Upper lobe of right lung (tissue), 1 donor: ENCODE data around the gene NEGR1. TPM values are rescaled to one million over a fixed set of nuclear protein-coding genes. Genes with fewer than 3 reads are reported as not detected.

Experiments
- ATAC-seq: fragments of 200-7000 bp; cut with Tn5 transposase; one replicate; pipeline ENCODE4 v1.9.1; 2020; ENCODE audit warnings: mild to moderate bottlenecking, moderate library complexity
- DNase-seq: peaks from one replicate; pipeline ENCODE4 v3.0.0-alpha.2; 2020
- H3K27ac ChIP-seq: fragments of 200-600 bp; one replicate; pipeline ENCODE4 v1.8.0; 2022
- H3K27me3 ChIP-seq: fragments of 200-600 bp; one replicate; pipeline ENCODE4 v1.8.0; 2022; ENCODE audit warnings: mild to moderate bottlenecking
- H3K36me3 ChIP-seq: fragments of 200-600 bp; one replicate; pipeline ENCODE4 v1.8.0; 2022
- H3K4me1 ChIP-seq: fragments of 200-600 bp; one replicate; pipeline ENCODE4 v1.8.0; 2022
- H3K4me3 ChIP-seq: fragments of 200-600 bp; one replicate; pipeline ENCODE4 v1.8.0; 2022; ENCODE audit warnings: mild to moderate bottlenecking
- H3K9me3 ChIP-seq: fragments of 200-600 bp; one replicate; pipeline ENCODE4 v1.8.0; 2022
- CTCF ChIP-seq: fragments of 200-600 bp; IDR thresholded peaks from one replicate; pipeline ENCODE4 v1.8.0; 2022; ENCODE audit warnings: antibody characterized with exemption
- intact Hi-C: fragments of 100-400 bp; cut with DNase I; formaldehyde crosslinking; loops from one replicate; pipeline ENCODE4 v1.11.0; 2022
- total RNA-seq: library from RNA; stranded (reverse); fragmentation: NEBNext Ultra II Directional; extraction: Animal tissue kit (Norgen Biotek cat#: 25700); gene quantifications from one replicate; pipeline ENCODE4 v1.2.1, GENCODE V29; 2021
- donor health status: DM: no; HTN: yes; CAD: no; lungs with severe emphysema.

Gene NEGR1
- total RNA-seq, 1 donor from 2014 or later: 21.4 TPM

GRCh38 chr1:71428029-71428428 lies 854.3 kb downstream of the NEGR1 start:
- intact Hi-C loops: no loop called here
- no peak overlapping the region for H3K4me3 ChIP-seq
- H3K27ac ChIP-seq: no peak overlapping the region
- H3K27me3 ChIP-seq: no peaks in the 10 kb centered on the region
- no peaks in the 10 kb centered on the region for H3K36me3 ChIP-seq
- H3K9me3 ChIP-seq: no peaks in the 10 kb centered on the region
- DNase-seq: no peak
- no peak for TF ChIP-seq CTCF
- H3K4me1 ChIP-seq: no peaks in the 10 kb centered on the region
- no peak for ATAC-seq

GRCh38 chr1:71427066-71427465 lies 855.3 kb downstream of the NEGR1 start:
- no peak for DNase-seq
- H3K4me1 ChIP-seq: no peaks in the 10 kb centered on the region
- no peak for ATAC-seq
- no peak overlapping the region for H3K4me3 ChIP-seq
- no peak for TF ChIP-seq CTCF
- intact Hi-C loops: no loop called here
- no peaks in the 10 kb centered on the region for H3K27me3 ChIP-seq
- no peaks in the 10 kb centered on the region for H3K9me3 ChIP-seq
- no peaks in the 10 kb centered on the region for H3K36me3 ChIP-seq
- H3K27ac ChIP-seq: no peak overlapping the region

GRCh38 chr1:71424536-71424935 lies 857.8 kb downstream of the NEGR1 start:
- H3K27ac ChIP-seq: no peak overlapping the region
- no peak overlapping the region for H3K4me3 ChIP-seq
- H3K36me3 ChIP-seq: no peaks in the 10 kb centered on the region
- ATAC-seq: no peak
- DNase-seq: no peak
- intact Hi-C loops: no loop called here
- no peaks in the 10 kb centered on the region for H3K27me3 ChIP-seq
- no peaks in the 10 kb centered on the region for H3K4me1 ChIP-seq
- no peaks in the 10 kb centered on the region for H3K9me3 ChIP-seq
- TF ChIP-seq CTCF: no peak

GRCh38 chr1:71422221-71422620 lies 860.1 kb downstream of the NEGR1 start:
- no peak overlapping the region for H3K27ac ChIP-seq
- H3K36me3 ChIP-seq: no peaks in the 10 kb centered on the region
- H3K4me3 ChIP-seq: no peak overlapping the region
- intact Hi-C loops: no loop called here
- DNase-seq (no peak), ATAC-seq (no peak)
- no peaks in the 10 kb centered on the region for H3K27me3 ChIP-seq
- no peaks in the 10 kb centered on the region for H3K9me3 ChIP-seq
- no peak for TF ChIP-seq CTCF
- H3K4me1 ChIP-seq: no peaks in the 10 kb centered on the region

- H3K4me1 ChIP-seq: no peaks in the 10 kb centered on the region
- no peaks in the 10 kb centered on the region for H3K9me3 ChIP-seq
- TF ChIP-seq CTCF: no peak
- DNase-seq (no peak), ATAC-seq (no peak)
- no peaks in the 10 kb centered on the region for H3K27me3 ChIP-seq
- no peak overlapping the region for H3K4me3 ChIP-seq
- H3K36me3 ChIP-seq: no peaks in the 10 kb centered on the region
- H3K27ac ChIP-seq: no peak overlapping the region
- intact Hi-C loops: no loop called here
These were observed 864.9 kb downstream of the NEGR1 start for GRCh38 chr1:71417421-71417820.

- DNase-seq: no peak
- H3K4me3 ChIP-seq: no peak overlapping the region
- no peak for TF ChIP-seq CTCF
- ATAC-seq: no peak
- intact Hi-C loops: no loop called here
- H3K27me3 ChIP-seq: no peaks in the 10 kb centered on the region
- H3K9me3 ChIP-seq: no peaks in the 10 kb centered on the region
- no peaks in the 10 kb centered on the region for H3K4me1 ChIP-seq
- no peaks in the 10 kb centered on the region for H3K36me3 ChIP-seq
- no peak overlapping the region for H3K27ac ChIP-seq
These were observed 868.2 kb downstream of the NEGR1 start for GRCh38 chr1:71414179-71414578.
